A673 (cell line): ENCODE data around the gene ANP32A. TPM values are rescaled to one million over a fixed set of nuclear protein-coding genes. Genes with fewer than 3 reads are reported as not detected.

Experiments used
- BruUV-seq: library from RNA; stranded (reverse); fragments of 400-500 nt; replicated peaks from 2 replicates; lab custom pipeline; 2021; lab: Mats Ljungman, UMichigan
- CTCF ChIA-PET: fragments of 300-600 bp; sonication (Branson Sonifier 250); formaldehyde crosslinking; loops from one replicate; lab custom pipeline; 2022; ENCODE audit warnings: antibody characterized with exemption; lab: Charles Lee
- POLR2A ChIA-PET: fragments of 300-600 bp; sonication (Branson Sonifier 250); formaldehyde crosslinking; loops from one replicate; lab custom pipeline; 2022; ENCODE audit warnings: antibody characterized with exemption; ENCODE audit not compliant: low non-redundant PET; lab: Charles Lee
- DNase-seq: peaks from one replicate; pipeline ENCODE4 v3.0.0-alpha.2; 2015; ENCODE audit warnings: low spot score
- H3K27ac ChIP-seq: fragments of 200-600 bp; sonication (generic); 2 replicates; pipeline ENCODE4 v1.5.1; 2016; ENCODE audit warnings: mixed run types, low read depth, mild to moderate bottlenecking, mixed read lengths, antibody characterized with exemption, low read length; ENCODE audit not compliant: poor library complexity, severe bottlenecking
- H3K27me3 ChIP-seq: fragments of 200-600 bp; sonication (generic); replicated peaks from 2 replicates; pipeline ENCODE4 v1.6.1; 2017; ENCODE audit warnings: mixed run types, low read depth, mild to moderate bottlenecking, mixed read lengths, antibody characterized with exemption, low read length; ENCODE audit not compliant: insufficient read depth, poor library complexity
- H3K36me3 ChIP-seq: fragments of 200-600 bp; sonication (generic); 2 replicates; pipeline ENCODE4 v1.6.1; 2016; ENCODE audit warnings: mixed run types, mild to moderate bottlenecking, mixed read lengths, antibody characterized with exemption, low read length; ENCODE audit not compliant: insufficient read depth, poor library complexity, severe bottlenecking
- H3K4me1 ChIP-seq: fragments of 200-600 bp; sonication (generic); 2 replicates; pipeline ENCODE4 v1.6.1; 2017; ENCODE audit warnings: mixed run types, mild to moderate bottlenecking, mixed read lengths, antibody characterized with exemption, low read length; ENCODE audit not compliant: insufficient read depth, poor library complexity, severe bottlenecking
- H3K4me3 ChIP-seq: fragments of 200-600 bp; sonication (generic); 2 replicates; pipeline ENCODE4 v1.5.1; 2016; ENCODE audit warnings: low read depth, mixed run types, mild to moderate bottlenecking, mixed read lengths, low read length; ENCODE audit not compliant: poor library complexity, severe bottlenecking
- H3K9me3 ChIP-seq: fragments of 200-600 bp; sonication (generic); 2 replicates; pipeline ENCODE4 v1.6.1; 2016; ENCODE audit warnings: mixed run types, low read depth, mild to moderate bottlenecking, mixed read lengths, antibody characterized with exemption, low read length; ENCODE audit not compliant: poor library complexity, severe bottlenecking
- CTCF ChIP-seq: fragments of 300-800, 200-600 bp; sonication (generic); conservative IDR thresholded peaks from 2 replicates; pipeline ENCODE4 v1.5.1; 2017; ENCODE audit warnings: low read depth, mild to moderate bottlenecking, antibody characterized with exemption, low read length, moderate library complexity, mixed read lengths
- EZH2 ChIP-seq: fragments of 200-600 bp; sonication (generic); IDR thresholded peaks from 2 replicates; pipeline ENCODE4 v1.6.1; 2017; ENCODE audit warnings: borderline replicate concordance, low read depth, mild to moderate bottlenecking, mixed read lengths, antibody characterized with exemption, low read length; ENCODE audit not compliant: poor library complexity, severe bottlenecking
- intact Hi-C: fragments of 100-400 bp; cut with micrococcal nuclease; formaldehyde crosslinking; loops from one replicate; pipeline ENCODE4 v1.10.0; 2022; ENCODE audit not compliant: unreplicated experiment
- total RNA-seq: library from RNA; stranded (reverse); gene quantifications from 2 replicates; pipeline ENCODE4 v1.2.3, GENCODE V29; 2021

The ANP32A gene
- total RNA-seq, 1 experiment from 2014 or later: 331 TPM

- no peak for DNase-seq
- no peaks in the 10 kb centered on the region for H3K9me3 ChIP-seq
- no peak overlapping the region for H3K27ac ChIP-seq
- H3K27me3 ChIP-seq: peaks cover 29% of the 10 kb centered on the region
- intact Hi-C loops: no loop called here
- ChIA-PET POLR2A (no interaction called here), CTCF (no interaction called here)
- no TSS peak for BruUV-seq
- TF ChIP-seq EZH2: no peak
- TF ChIP-seq CTCF: no peak
- H3K4me3 ChIP-seq: no peak overlapping the region
- H3K4me1 ChIP-seq: no peaks in the 10 kb centered on the region
- no peaks in the 10 kb centered on the region for H3K36me3 ChIP-seq
Observed at GRCh38 chr15:68846851-68847439, 26.2 kb upstream of the ANP32A start.

- Histone ChIP-seq H3K9me3 (no peaks in the 10 kb centered on the region), H3K27me3 (peaks cover 29% of the 10 kb centered on the region), H3K4me1 (no peaks in the 10 kb centered on the region), H3K4me3 (no peak overlapping the region), H3K36me3 (no peaks in the 10 kb centered on the region), H3K27ac (no peak overlapping the region)
- DNase-seq: no peak
- no TSS peak for BruUV-seq
- intact Hi-C loops: no loop called here
- TF ChIP-seq EZH2 (no peak), CTCF (no peak)
- POLR2A ChIA-PET: no interaction called here
- CTCF ChIA-PET: no interaction called here
Observed at GRCh38 chr15:68844856-68845550, 24.3 kb upstream of the ANP32A start.

GRCh38 chr15:68843425-68844311 lies 23.0 kb upstream of the ANP32A start:
- DNase-seq: peak; percentile 47
- POLR2A ChIA-PET: no interaction called here
- H3K9me3 ChIP-seq: no peaks in the 10 kb centered on the region
- intact Hi-C loops: no loop called here
- CTCF ChIA-PET: no interaction called here
- no peaks in the 10 kb centered on the region for H3K36me3 ChIP-seq
- peak overlapping the region; percentile 38 for H3K4me3 ChIP-seq
- peaks cover 29% of the 10 kb centered on the region for H3K27me3 ChIP-seq
- no TSS peak for BruUV-seq
- TF ChIP-seq EZH2: no peak
- TF ChIP-seq CTCF: no peak
- H3K27ac ChIP-seq: no peak overlapping the region
- H3K4me1 ChIP-seq: no peaks in the 10 kb centered on the region
